COR-L47 (cell line): ENCODE data around the gene CNIH3.
"Not testable (repeated sequence)": the region's sequence is repeated elsewhere in the genome, so short reads cannot be mapped to it uniquely, and the experiment has no call there.

Source experiments
- DNase-seq: peaks from one replicate; lab custom pipeline; 2025; lab: John Stamatoyannopoulos, UW

Gene CNIH3

GRCh38 chr1:224689374-224689773 lies 73.3 kb downstream of the CNIH3 start:
- DNase-seq: no peak

- no peak for DNase-seq
Observed at GRCh38 chr1:224690576-224690975, 74.5 kb downstream of the CNIH3 start.

- DNase-seq: no peak
Observed at GRCh38 chr1:224691148-224691925, 75.2 kb downstream of the CNIH3 start.

- DNase-seq: no peak
Observed at GRCh38 chr1:224694969-224695368, 78.9 kb downstream of the CNIH3 start.

- no peak for DNase-seq
Observed at GRCh38 chr1:224696021-224696420, 79.9 kb downstream of the CNIH3 start.

- no peak for DNase-seq
Observed at GRCh38 chr1:224696891-224697765, 81.0 kb downstream of the CNIH3 start.

GRCh38 chr1:224698015-224698451 lies 81.9 kb downstream of the CNIH3 start:
- no peak for DNase-seq

- peak; percentile 52 for DNase-seq
Observed at GRCh38 chr1:224700918-224701531, 84.9 kb downstream of the CNIH3 start.

- DNase-seq: no peak
Observed at GRCh38 chr1:224703702-224704101, 87.6 kb downstream of the CNIH3 start.

- DNase-seq: no peak
Observed at GRCh38 chr1:224704107-224704735, 88.1 kb downstream of the CNIH3 start.

- DNase-seq: no peak
Observed at GRCh38 chr1:224705578-224705977, 89.5 kb downstream of the CNIH3 start.

GRCh38 chr1:224707843-224708725 lies 92.0 kb downstream of the CNIH3 start:
- DNase-seq: no peak

- DNase-seq: no peak
Observed at GRCh38 chr1:224710196-224710595, 94.1 kb downstream of the CNIH3 start.

- DNase-seq: not testable (repeated sequence)
Observed at GRCh38 chr1:224711231-224711756, 95.2 kb downstream of the CNIH3 start.

- no peak for DNase-seq
Observed at GRCh38 chr1:224711876-224712275, 95.8 kb downstream of the CNIH3 start.

GRCh38 chr1:224713228-224713627 lies 97.1 kb downstream of the CNIH3 start:
- DNase-seq: no peak

- DNase-seq: no peak
Observed at GRCh38 chr1:224714553-224714952, 98.4 kb downstream of the CNIH3 start.

GRCh38 chr1:224718470-224719053 lies 102.4 kb downstream of the CNIH3 start:
- DNase-seq: no peak

GRCh38 chr1:224719716-224720115 lies 103.6 kb downstream of the CNIH3 start:
- no peak for DNase-seq

GRCh38 chr1:224720216-224720615 lies 104.1 kb downstream of the CNIH3 start:
- DNase-seq: no peak
